GM19099 (cell line): ENCODE data around the gene EGLN1.

Experiments
- POLR2A ChIP-seq: IDR thresholded peaks from 3 replicates; pipeline ENCODE4 v1.6.1; 2011; ENCODE audit warnings: low read depth; ENCODE audit not compliant: insufficient read length; ENCODE audit errors: extremely low read depth

EGLN1 gene

DNA sequence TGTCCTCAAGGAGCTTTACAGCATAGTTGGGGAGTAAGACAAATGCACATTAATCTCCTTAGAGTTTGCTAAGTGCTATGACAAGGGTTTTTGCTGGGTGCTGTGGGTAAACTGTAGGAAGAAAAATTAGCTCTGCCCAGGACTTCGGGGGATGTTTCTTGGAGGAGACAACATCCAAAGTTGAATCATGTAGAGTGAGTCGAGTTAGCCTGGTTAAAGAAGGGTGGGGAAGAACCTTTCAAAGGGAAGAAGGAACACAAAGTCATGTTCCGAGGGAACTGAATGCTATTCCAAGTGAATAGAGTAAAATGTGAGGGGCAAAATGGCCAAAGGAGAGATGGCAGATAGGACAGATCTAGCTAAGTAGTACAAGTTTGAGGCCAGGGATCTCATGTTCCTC, 66.9 kb downstream of the EGLN1 start:
- TF ChIP-seq POLR2A = no peak

DNA sequence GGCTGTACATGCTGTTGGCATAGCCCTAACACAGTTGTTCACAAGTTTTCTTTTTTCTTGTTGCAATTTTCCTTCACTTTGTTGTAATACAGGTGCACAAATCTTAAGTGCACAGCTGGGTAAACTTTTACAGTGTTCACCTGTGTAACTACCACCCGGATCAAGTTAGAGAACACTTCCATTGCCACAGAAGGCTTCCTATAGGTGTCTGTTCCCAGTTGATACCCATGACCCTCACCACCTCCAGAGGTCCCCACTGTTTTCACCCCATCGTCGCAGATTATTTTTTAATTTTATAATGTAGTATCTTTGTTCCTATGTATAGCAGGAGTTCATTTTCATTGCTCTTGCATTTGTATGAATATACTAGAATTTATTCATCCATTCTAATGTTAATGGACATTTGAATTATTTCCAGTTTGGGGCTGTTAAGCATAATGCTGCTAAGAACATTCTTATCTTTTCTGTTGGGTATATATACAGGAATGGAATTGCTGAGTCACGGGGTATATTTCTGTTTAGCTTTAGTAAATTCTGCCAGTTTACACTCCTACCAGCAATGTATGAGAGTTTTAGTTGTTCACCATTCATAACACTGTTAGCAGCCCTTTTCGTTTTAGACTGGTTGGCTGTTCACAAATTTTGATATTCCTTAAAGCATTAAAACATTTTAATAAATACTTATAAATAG, 67.6 kb downstream of the EGLN1 start:
- no peak for TF ChIP-seq POLR2A

- no peak for TF ChIP-seq POLR2A
Observed at GRCh38 chr1:231353086-231353485, 69.0 kb downstream of the EGLN1 start.

DNA sequence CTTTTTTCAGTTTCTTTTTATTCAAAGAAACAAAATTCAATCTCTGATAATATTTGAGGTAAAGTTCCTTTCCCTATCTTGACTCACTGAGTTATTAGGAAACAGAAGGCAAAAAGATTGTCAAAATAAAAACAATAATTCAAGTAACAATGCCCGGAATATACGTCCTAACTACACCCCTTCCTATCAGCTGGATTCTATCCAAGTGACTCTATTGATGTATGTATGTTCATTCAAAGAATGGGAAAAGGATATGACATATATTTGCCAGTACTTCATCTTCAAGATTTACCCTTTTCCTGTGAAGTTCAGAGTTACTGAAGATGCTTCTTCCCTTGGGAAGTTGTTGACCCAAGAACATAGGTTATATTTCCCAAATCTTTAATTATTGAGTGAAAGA, 70.3 kb downstream of the EGLN1 start:
- TF ChIP-seq POLR2A = no peak

DNA sequence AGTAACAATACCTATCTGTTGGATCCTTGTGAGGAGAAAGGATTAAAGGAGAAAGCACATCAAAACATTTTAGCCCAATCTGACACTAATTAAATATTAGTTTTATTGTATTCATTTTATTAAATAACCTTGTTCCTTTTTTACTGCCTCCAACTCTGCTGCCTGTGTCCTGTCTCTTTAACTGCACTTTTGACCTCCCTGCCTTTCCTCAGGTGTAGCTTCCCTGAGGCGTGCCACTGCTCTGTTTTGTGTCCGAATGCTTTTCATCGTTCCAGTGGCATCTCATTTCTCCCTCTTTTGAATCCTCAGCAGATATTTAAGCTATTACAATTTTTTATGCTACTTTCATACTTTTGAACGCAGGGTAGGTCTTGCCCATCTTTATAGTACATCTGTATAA, 73.6 kb downstream of the EGLN1 start:
- no peak for TF ChIP-seq POLR2A

DNA sequence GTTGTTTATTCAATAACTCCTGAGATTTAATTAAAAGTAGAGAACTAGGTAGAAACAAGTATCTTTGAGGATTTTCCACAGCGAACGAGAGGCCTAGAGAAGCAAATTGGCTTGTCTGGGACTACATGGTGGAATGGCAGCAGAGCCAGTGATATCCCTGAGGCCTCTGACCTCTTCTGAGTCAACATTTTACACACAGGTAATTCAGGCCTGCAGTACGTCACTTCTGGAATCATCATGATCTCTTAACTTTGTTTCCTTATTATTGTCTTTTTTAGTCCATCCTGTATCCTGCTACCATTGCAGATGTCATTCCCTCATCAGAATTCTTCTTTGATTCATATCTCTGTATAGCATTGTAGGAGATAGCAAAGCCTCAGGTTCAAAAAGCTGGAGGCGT, 74.1 kb downstream of the EGLN1 start:
- TF ChIP-seq POLR2A = no peak

DNA sequence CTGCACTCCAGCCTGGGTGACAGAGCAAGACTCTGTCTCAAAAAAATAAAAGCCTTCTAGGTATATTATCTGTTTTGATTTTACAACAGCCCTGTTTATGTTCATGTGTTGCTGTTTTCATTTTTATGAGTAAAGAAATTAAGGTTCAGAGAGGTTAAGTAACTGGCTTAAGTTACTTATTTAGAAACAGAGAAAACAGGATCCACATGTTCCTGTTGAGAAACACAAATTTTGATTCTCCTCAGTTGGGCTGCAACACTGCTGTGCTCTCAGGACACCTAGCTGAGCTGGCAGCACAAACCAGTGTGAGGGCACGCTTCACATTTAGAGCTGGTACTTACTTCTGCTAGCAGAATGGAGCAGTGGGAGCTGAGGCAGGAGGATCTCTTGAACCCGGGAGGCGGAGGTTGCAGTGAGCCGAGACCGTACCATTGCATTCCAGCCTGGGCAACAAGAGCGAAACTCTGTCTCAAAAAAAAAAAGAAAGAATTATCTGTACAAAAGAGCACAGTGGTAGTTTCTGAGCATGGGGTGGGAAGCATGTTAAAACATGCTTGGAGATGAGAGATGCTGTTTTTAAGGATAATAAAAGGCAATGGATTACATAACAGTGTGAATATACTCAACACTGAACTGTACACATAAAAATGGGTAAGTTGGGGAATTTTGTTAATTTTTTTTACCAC, 81.6 kb downstream of the EGLN1 start:
- no peak for TF ChIP-seq POLR2A

DNA sequence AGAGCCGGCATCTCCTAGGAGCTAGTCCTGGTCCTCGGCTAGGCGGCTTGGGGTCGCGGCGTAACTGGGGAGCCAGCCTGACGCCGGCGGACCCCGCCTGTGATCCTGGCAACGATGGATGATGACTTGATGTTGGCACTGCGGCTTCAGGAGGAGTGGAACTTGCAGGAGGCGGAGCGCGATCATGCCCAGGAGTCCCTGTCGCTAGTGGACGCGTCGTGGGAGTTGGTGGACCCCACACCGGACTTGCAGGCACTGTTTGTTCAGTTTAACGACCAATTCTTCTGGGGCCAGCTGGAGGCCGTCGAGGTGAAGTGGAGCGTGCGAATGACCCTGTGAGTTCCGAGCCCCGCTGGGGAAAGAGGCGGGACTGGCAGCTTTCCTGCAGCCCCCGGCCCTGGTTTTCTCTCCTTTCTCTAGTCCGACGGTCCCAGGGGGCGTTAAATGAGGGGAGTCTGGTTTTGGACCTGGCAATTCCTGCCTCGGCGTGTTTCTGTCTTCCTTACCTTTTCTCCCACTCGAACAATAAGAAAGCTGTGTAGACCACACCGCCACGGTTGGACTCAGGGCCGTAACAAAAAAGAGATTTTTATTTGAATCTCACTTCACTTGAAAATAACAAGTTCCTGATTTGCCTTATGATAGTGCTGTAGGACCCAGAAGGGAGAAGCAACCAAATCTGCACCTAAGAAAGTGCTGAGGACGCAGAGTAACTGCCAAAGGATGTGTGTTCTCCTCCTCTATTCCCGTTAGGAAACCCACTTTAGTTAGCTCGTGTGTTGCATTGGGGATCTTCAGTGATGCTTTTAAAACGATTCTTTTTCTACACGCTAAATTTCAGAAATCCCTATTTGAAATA, 83.6 kb downstream of the EGLN1 start, which contains the start of gene SPRTN:
Gene SPRTN, plus strand, starts transcription at position 24 of the 859 bp plus-strand sequence. Its CDS starts 91 bp downstream, at position 115.
- TF ChIP-seq POLR2A = peak; percentile 53

- TF ChIP-seq POLR2A = peak; percentile 83
Observed at GRCh38 chr1:231337472-231338269, 84.4 kb downstream of the EGLN1 start, which contains the start of gene EXOC8. EXOC8 (minus strand) TSS chr1:231337852; CDS start chr1:231337745, 107 bp downstream.

DNA sequence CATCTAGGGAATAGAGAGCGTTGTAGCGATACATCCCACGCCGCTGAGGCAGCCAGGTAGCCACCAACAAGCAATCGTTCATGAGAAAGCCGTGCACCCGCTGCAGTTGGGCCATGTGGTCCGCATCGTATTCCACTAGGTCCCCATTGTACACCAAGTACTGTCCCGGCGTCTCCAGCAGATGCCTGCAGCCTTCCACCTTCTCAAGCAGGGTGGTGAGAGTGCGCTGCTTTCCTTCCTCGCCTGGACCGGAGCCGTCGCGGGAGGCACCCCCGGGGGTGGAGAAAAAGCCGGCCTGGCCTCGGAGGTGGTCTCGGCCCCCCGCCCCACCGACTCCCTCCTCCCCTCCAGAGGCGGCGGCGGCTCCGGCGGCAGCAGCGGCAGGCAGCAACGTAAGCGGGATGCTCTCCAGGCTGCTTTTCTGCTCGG, 85.0 kb downstream of the EGLN1 start:
- TF ChIP-seq POLR2A = no peak

DNA sequence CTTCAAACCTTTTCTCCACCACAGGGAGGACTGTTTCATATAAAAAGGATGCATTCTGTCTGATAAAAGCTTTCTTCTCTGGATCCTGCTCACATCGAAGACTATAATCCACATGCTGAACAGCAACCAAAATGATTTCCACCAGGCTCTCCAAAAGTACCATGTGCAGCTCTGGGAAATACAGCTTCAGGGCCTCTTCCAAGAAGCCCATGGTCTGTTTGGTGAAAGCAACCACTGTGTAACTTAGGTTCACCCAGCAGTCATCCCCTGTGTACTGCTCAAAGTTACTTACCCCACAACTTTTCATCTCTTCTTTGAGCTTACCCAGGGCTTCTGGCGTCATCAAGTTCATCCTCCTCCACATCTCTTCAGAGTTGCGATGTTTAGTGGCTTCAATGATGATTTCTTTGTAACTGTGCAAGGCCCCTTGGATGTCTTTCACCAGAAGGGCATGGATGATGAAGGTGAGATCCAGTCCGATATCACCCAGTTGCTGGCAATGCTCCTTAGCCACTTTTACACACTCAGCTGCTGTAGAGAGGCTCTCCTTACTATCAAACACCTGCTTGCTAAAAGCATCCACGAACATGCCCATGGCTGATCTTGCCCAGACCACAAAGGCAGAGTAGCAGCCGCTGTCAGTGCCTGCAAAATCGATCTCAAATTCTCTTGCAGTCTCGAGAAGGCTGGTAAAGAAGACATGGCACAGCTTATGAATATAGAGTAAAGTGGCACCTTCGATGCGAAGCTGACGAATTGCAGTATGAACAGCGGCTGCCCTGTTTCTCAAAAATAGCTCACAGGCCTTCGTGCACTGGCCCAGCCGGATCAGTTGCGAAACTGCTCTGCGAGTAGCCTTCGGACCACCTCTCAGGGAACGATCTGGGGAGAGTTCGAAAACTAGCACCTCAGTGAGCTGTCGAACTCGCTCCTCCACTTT, 86.2 kb downstream of the EGLN1 start:
- TF ChIP-seq POLR2A = no peak

DNA sequence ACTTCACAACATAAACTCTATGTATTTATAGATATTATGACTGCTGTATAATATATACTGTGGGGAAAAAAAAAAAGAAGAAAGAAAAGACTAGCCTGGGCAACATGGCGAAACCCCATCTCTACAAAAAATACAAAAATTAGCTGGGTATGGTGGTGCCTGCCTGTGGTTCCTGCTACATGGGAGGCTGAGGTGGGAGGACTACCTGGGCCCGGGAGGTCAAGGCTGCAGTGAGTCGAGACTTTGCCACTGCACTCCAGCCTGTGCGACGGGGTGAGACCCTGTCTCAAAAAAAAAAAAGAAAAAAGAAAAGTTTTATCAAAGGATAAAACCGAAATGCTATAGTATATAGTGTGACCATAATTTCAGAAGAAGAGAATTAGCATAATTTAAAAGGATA, 87.1 kb downstream of the EGLN1 start:
- no peak for TF ChIP-seq POLR2A

- no peak for TF ChIP-seq POLR2A
Observed at GRCh38 chr1:231334079-231334666, 87.9 kb downstream of the EGLN1 start.

DNA sequence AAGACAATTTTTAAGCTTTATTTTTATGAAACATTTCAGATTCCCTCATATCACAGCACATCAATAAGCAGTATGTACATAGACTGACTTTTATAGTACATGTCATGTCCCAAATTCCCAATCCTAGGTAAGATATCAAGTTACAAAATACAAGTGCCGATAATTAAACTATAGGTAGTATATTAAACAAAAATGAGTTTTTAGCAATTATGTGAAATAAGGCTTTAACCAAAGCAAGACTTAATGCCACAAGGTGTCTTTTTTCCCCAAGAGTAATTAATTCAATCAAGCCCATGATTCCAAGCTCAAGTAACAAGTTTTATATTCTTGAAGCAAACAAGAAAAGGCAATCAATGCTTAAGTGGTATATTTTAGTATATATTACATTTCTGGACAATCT, 89.3 kb downstream of the EGLN1 start:
- TF ChIP-seq POLR2A = no peak

GRCh38 chr1:231329483-231329882, 92.6 kb downstream of the EGLN1 start:
- no peak for TF ChIP-seq POLR2A
